ENCODE data around the gene COX7A2. TPM values are rescaled to one million over a fixed set of nuclear protein-coding genes. Genes with fewer than 3 reads are reported as not detected.
A peak's percentile ranks its signal among the peaks of the same experiment; 100 is the strongest.

Gene COX7A2
- total and polyA plus RNA-seq, 2 of the 13 experiments (the other 11 are each of a cell fraction or from before 2014, with no cell fraction given), result 407 to 556 TPM

DNA sequence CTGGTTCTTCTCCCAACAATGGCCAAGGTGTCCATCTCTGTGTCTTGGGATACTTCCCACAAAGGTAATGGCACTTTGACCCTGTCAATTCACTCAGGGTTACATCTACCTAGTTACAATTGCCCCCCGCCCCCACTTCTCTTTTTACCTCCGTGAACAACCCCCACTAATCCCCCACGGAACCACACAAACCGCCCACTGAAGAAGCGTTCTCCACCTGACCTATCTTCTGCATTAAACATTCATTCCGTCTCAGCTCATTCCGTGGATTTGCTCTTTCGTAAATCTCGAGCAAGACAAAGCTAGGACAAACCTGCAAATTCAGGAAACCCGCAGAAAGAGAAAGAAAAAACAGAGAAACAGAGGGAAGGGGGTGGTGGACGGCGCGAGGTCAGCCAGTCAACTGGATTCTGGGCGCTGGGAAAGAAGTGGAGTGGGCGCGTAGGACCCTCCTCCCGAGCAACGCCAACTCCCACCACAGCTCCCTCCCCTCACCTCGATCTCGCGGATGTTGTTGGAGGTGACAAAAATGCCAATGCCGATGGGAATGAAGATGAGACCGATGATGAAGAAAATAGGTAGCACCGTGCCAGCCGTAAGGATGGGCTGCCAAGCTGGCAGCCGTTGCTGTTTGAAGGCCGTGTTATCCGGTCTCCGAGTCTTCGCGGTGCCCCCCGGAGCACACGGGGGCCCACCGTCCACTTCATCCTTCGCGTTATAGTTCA lies 40.5 kb upstream of the COX7A2 start:
- Histone ChIP-seq H3K4me3 (replicated peaks in 1 of 3; ENCODE audit: insufficient read depth in 1 of 3, low read depth in 2 of 3, low read length in 3 of 3) (peak overlapping the region; percentile 85 to 91 (median 89)), H3K79me2 (ENCODE audit: insufficient read depth, low read length) (peaks cover 58% of the 10 kb centered on the region), H3K27ac (ENCODE audit: extremely low read length, insufficient read depth, low read length) (peak overlapping the region; percentile 75), H3K36me3 (replicated peaks in 1 of 2; ENCODE audit: control insufficient read depth in 1 of 2, insufficient read depth in 2 of 2, low read length in 2 of 2) (peaks cover 0 to 2% of the 10 kb centered on the region in 2 experiments; a peak in 1 of 5 replicates), H3K4me1 (ENCODE audit: insufficient read depth, low read length) (peaks cover 51% of the 10 kb centered on the region), H3K9me3 (ENCODE audit: low read length) (no peaks in the 10 kb centered on the region), H4K20me1 (ENCODE audit: insufficient read depth, low read length) (peaks cover 12% of the 10 kb centered on the region), H3K27me3 (ENCODE audit: control insufficient read depth in 1 of 2, insufficient read depth in 2 of 2, low read length in 2 of 2) (no peaks in the 10 kb centered on the region; a peak in 1 of 5 replicates), H3K4me2 (ENCODE audit: low read depth, low read length) (peak overlapping the region; percentile 75), H2AFZ (ENCODE audit: low read length) (no peak overlapping the region), H3K9ac (ENCODE audit: insufficient read depth, low read depth, low read length) (peak overlapping the region; percentile 81)
- WGBS (ENCODE audit: low lambda C conversion rate), result under 1% methylated on average over 32 of the region's 36 CpGs
- in situ Hi-C loops (cut with HindIII; ENCODE audit: extremely low pct_ligation_motif_present, low pct_unique_long_range_greater_than_20kb), result loop anchor here (10.0 kb wide), 1 partner anchor 241 kb away; no protein-coding TSS in a partner anchor
- ATAC-seq, result peak; percentile 67
- CTCF ChIA-PET (ENCODE audit: low intra/inter-chr PET ratio, low total read pairs), result interaction anchor here (0.7 kb wide), 1 partner anchor 130 kb away, joined by 3 read pairs; no protein-coding TSS in a partner anchor
- BruUV-seq (replicated peaks), result no TSS peak
- no peak for FAIRE-seq
- POLR2A ChIA-PET, result interaction anchor here (1.0 to 2.3 kb wide), 9 partner anchors 9 to 318 kb away, joined by 3 to 28 read pairs (median 7); partner anchors contain the start of genes COX7A2 and SENP6
- intact Hi-C loops (cut with micrococcal nuclease; ENCODE audit: unreplicated experiment), result loop anchor here (1.0 to 2.0 kb wide), 2 partner anchors 17 to 40 kb away; no protein-coding TSS in a partner anchor
- peak; percentile 25 for DNase-seq (ENCODE audit: low spot score)
- TF ChIP-seq ZMAT3 (CRISPR knock-in tag; conservative IDR thresholded peaks at IDR 0.05), result peak; percentile 17; the same call in 1 of the 2 replicates
- no peak for TF ChIP-seq MAF1 (CRISPR knock-in tag; IDR thresholded peaks at IDR 0.05; ENCODE audit: borderline replicate concordance)
- TF ChIP-seq BRD4 (CRISPR knock-in tag; IDR thresholded peaks at IDR 0.05), result no peak
- TF ChIP-seq, protein P1, sequence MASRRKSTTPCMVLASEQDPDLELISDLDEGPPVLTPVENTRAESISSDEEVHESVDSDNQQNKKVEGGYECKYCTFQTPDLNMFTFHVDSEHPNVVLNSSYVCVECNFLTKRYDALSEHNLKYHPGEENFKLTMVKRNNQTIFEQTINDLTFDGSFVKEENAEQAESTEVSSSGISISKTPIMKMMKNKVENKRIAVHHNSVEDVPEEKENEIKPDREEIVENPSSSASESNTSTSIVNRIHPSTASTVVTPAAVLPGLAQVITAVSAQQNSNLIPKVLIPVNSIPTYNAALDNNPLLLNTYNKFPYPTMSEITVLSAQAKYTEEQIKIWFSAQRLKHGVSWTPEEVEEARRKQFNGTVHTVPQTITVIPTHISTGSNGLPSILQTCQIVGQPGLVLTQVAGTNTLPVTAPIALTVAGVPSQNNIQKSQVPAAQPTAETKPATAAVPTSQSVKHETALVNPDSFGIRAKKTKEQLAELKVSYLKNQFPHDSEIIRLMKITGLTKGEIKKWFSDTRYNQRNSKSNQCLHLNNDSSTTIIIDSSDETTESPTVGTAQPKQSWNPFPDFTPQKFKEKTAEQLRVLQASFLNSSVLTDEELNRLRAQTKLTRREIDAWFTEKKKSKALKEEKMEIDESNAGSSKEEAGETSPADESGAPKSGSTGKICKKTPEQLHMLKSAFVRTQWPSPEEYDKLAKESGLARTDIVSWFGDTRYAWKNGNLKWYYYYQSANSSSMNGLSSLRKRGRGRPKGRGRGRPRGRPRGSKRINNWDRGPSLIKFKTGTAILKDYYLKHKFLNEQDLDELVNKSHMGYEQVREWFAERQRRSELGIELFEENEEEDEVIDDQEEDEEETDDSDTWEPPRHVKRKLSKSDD (CRISPR knock-in tag; IDR thresholded peaks at IDR 0.05; ENCODE audit: low read depth), result peak; percentile 52
- TF ChIP-seq, protein P2, sequence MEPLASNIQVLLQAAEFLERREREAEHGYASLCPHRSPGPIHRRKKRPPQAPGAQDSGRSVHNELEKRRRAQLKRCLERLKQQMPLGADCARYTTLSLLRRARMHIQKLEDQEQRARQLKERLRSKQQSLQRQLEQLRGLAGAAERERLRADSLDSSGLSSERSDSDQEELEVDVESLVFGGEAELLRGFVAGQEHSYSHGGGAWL (CRISPR knock-in tag; IDR thresholded peaks at IDR 0.05), result no peak
- TF ChIP-seq, protein P3, sequence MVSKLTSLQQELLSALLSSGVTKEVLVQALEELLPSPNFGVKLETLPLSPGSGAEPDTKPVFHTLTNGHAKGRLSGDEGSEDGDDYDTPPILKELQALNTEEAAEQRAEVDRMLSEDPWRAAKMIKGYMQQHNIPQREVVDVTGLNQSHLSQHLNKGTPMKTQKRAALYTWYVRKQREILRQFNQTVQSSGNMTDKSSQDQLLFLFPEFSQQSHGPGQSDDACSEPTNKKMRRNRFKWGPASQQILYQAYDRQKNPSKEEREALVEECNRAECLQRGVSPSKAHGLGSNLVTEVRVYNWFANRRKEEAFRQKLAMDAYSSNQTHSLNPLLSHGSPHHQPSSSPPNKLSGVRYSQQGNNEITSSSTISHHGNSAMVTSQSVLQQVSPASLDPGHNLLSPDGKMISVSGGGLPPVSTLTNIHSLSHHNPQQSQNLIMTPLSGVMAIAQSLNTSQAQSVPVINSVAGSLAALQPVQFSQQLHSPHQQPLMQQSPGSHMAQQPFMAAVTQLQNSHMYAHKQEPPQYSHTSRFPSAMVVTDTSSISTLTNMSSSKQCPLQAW (CRISPR knock-in tag; IDR thresholded peaks at IDR 0.05), result 0 out of 2 replicates have a peak, but pooled peaks have one; percentile 7
- TF ChIP-seq ZNF296 (CRISPR knock-in tag; conservative IDR thresholded peaks at IDR 0.05), result no peak
- TF ChIP-seq ATF7-NPFF (CRISPR knock-in tag; IDR thresholded peaks at IDR 0.05; ENCODE audit: low read depth), result peak; percentile 8; the same call in 1 of the 2 replicates
- TF ChIP-seq, protein P4, sequence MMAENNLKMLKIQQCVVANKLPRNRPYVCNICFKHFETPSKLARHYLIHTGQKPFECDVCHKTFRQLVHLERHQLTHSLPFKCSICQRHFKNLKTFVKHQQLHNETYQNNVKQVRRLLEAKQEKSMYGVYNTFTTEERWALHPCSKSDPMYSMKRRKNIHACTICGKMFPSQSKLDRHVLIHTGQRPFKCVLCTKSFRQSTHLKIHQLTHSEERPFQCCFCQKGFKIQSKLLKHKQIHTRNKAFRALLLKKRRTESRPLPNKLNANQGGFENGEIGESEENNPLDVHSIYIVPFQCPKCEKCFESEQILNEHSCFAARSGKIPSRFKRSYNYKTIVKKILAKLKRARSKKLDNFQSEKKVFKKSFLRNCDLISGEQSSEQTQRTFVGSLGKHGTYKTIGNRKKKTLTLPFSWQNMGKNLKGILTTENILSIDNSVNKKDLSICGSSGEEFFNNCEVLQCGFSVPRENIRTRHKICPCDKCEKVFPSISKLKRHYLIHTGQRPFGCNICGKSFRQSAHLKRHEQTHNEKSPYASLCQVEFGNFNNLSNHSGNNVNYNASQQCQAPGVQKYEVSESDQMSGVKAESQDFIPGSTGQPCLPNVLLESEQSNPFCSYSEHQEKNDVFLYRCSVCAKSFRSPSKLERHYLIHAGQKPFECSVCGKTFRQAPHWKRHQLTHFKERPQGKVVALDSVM (CRISPR knock-in tag; IDR thresholded peaks at IDR 0.05), result 0 out of 2 replicates have a peak, but pooled peaks have one; percentile 22
- 0 out of 2 replicates have a peak, but pooled peaks have one; percentile 1 for TF ChIP-seq ZNF569 (CRISPR knock-in tag; IDR thresholded peaks at IDR 0.05; ENCODE audit: borderline replicate concordance)
- TF ChIP-seq HNRNPL (IDR thresholded peaks at IDR 0.05; ENCODE audit: low read depth, low read length), result peak; percentile 82; the same call in 1 of the 2 replicates
- 0 out of 4 replicates have a peak, but pooled peaks of 1 of the 2 experiments have one; percentile 19 for TF ChIP-seq NR2F1 (CRISPR knock-in tag; IDR thresholded peaks at IDR 0.05)
- 0 out of 2 replicates have a peak, but pooled peaks have one; percentile 47 for TF ChIP-seq ZNF616 (CRISPR knock-in tag; IDR thresholded peaks at IDR 0.05; ENCODE audit: low read depth)
- 0 out of 2 replicates have a peak, but pooled peaks have one; percentile 9 for TF ChIP-seq DR1 (CRISPR knock-in tag; IDR thresholded peaks at IDR 0.05)

All from HepG2 (cell line).